Hematopoietic multipotent progenitor cell treated with erythropoietin and hydrocortisone succinate and interleukin-3 and kit ligand, for 15 days (in vitro differentiated cells): ENCODE measurements around the gene FAM90A26.
"Not testable (repeated sequence)": the region's sequence is repeated elsewhere in the genome, so short reads cannot be mapped to it uniquely, and the experiment has no call there.

Source experiments
- DNase-seq: peaks from one replicate; pipeline ENCODE4 v3.0.0-alpha.2; 2015; ENCODE audit warnings: low spot score

Gene FAM90A26

GRCh38 chr4:9158392-9158791 lies 11.8 kb upstream of the FAM90A26 start:
- not testable (repeated sequence) for DNase-seq

- DNase-seq, result not testable (repeated sequence)
Measured at GRCh38 chr4:9160046-9160445, 10.2 kb upstream of the FAM90A26 start.

- not testable (repeated sequence) for DNase-seq
Measured at GRCh38 chr4:9165990-9166389, 4.2 kb upstream of the FAM90A26 start.

- not testable (repeated sequence) for DNase-seq
Measured at GRCh38 chr4:9210357-9210756, 40.1 kb downstream of the FAM90A26 start, which contains the start of gene USP17L10. TSS of gene USP17L10 (plus strand) at chr4:9210657. CDS start at chr4:9210657, 0 bp downstream.

- not testable (repeated sequence) for DNase-seq
Measured at GRCh38 chr4:9214701-9215100, 44.5 kb downstream of the FAM90A26 start.

GRCh38 chr4:9215105-9215504 lies 44.9 kb downstream of the FAM90A26 start, which contains the start of gene USP17L11:
TSS of gene USP17L11 (plus strand) at chr4:9215405. CDS start at chr4:9215405, 0 bp downstream.
- DNase-seq, result not testable (repeated sequence)

GRCh38 chr4:9219852-9220251 lies 49.6 kb downstream of the FAM90A26 start, which contains the start of gene USP17L12:
TSS of gene USP17L12 (plus strand) at chr4:9220152. CDS start at chr4:9220152, 0 bp downstream.
- DNase-seq, result not testable (repeated sequence)

- not testable (repeated sequence) for DNase-seq
Measured at GRCh38 chr4:9224596-9224995, 54.4 kb downstream of the FAM90A26 start, which contains the start of gene USP17L13. TSS of gene USP17L13 (plus strand) at chr4:9224896. CDS start at chr4:9224896, 0 bp downstream.
